Retinal pigment epithelial cell (primary cell): ENCODE results near the gene RBPJ.

Experiments used
- DNase-seq: peaks from one replicate; pipeline ENCODE4 v3.0.0-alpha.2; 2010; ENCODE audit warnings: low read depth
- H3K4me3 ChIP-seq: 2 replicates; pipeline ENCODE4 v1.5.1; 2011; ENCODE audit warnings: mild to moderate bottlenecking, low read length, control low read depth, moderate library complexity
- CTCF ChIP-seq: conservative IDR thresholded peaks from 2 replicates; pipeline ENCODE4 v1.5.1; 2011; ENCODE audit warnings: low read depth, low read length, control low read depth, inconsistent platforms

Gene RBPJ

DNA sequence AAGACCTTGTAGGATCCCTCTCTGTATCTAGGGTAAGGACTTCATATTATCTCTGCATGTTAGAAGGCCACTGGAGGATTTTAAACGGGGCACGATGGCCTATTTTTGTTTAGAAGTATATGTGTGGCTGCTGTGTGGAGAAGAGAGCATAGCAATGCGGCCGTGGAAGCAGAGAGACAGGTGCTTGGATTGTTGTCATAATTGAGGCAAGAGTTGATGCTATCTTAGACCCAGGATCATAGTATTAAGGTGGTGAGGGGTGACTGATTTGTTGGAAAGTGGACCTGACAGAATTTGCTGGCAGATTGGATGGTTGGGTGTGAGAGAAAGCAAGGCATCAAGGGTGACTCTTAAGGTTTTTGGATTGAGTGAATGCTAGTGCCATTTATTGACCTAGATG, 106.1 kb downstream of the RBPJ start:
- no peak overlapping the region for H3K4me3 ChIP-seq
- no peak for DNase-seq
- no peak for TF ChIP-seq CTCF

DNA sequence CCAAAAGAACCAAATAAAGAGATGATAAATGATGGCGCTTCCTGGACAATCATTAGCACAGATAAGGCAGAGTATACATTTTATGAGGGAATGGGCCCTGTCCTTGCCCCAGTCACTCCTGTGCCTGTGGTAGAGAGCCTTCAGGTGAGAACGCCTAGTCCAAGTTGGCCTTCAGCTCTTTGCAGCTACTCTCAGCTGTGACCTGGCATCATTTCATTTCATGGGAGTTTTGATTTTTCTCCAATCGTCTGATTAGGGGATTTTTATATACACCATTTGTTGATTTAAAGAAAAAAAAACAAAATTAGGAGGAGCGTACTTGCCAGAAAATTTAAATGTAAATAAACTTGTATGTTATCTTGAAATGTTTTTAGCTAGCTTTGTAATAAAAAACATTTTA, 109.1 kb downstream of the RBPJ start:
- DNase-seq = no peak
- no peak for TF ChIP-seq CTCF

DNA sequence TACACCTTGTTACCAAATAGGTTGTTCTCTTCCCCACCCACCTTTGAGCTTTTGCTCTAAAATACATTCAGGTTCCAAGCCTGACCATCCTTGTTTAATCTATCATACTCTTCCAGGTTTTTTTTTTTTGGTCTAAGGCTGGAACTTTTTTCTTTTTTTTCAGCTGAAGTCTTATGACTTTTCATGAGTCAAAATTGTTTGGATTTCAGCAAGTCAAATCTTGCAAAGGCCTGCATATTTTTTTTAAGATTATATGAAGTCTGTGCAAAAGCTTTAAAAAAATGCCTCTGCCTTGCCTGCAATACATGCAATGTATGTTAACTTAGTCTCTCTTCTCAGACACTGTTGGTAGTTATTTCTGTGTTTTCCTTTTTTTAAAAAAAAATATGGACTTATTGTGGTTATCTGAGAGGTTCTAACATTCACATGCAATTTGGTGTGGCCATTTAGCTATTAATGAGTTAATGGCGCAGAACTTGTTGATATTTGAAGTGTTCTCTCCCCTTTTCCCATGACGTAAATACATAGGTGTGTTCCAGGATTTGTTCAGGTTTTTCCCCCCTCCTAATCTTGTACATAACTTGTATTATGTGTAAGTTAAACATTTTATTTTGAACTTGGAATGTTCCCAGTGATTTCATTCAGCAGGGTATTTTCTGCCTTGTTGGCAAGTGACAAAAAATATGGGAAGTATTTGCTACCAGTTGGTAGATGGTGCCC, 110.8 kb downstream of the RBPJ start:
- TF ChIP-seq CTCF = no peak

More for the DNA sequence above, 109.1 kb downstream of the RBPJ start:
- no peak overlapping the region for H3K4me3 ChIP-seq

GRCh38 chr4:26432419-26432818, 111.6 kb downstream of the RBPJ start:
- DNase-seq = no peak
- no peak for TF ChIP-seq CTCF
- H3K4me3 ChIP-seq = no peak overlapping the region

More for the DNA sequence above, 110.8 kb downstream of the RBPJ start:
- no peak overlapping the region for H3K4me3 ChIP-seq
- DNase-seq = no peak

DNA sequence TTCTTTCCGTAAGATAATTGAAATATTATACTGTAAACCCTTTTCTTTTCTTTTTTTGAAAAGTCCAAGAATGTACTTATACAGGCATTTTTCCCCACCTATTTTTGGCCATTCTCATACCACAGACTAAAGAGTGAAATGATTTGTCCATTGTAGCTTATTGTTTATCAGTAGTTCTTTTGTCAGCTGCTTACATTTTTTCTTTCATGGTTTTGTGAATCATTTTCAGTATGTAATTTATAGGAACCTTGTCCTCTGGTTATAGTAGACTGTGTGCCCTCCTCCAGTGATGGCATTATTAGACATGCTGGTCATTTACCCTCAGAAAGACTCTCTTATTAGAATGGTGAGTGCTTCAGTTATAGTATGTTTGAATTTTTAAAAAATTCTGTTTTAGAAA, 112.7 kb downstream of the RBPJ start:
- H3K4me3 ChIP-seq = no peak overlapping the region
- no peak for TF ChIP-seq CTCF
- no peak for DNase-seq

GRCh38 chr4:26434030-26434639, 113.3 kb downstream of the RBPJ start:
- no peak overlapping the region for H3K4me3 ChIP-seq
- no peak for TF ChIP-seq CTCF
- DNase-seq = no peak

- H3K4me3 ChIP-seq = no peak overlapping the region
- no peak for DNase-seq
- no peak for TF ChIP-seq CTCF
Measured at GRCh38 chr4:26441102-26441501, 120.3 kb downstream of the RBPJ start.
